Body of pancreas (tissue), 4 donors: ENCODE results near the gene STRADB.

Experiments
- CTCF ChIP-seq, 7 experiments: fragments of 450-650 bp in 4 of 7; fragments of 200-600 bp in 3 of 7; sonication (generic) in 3 of 7; IDR thresholded peaks; one replicate each; pipeline ENCODE4 v1.5.1; 2016 to 2019; ENCODE audit warnings: antibody characterized with exemption in 7 of 7
- POLR2A ChIP-seq, 3 donors: fragments of 450-650 bp; IDR thresholded peaks; one replicate each; pipeline ENCODE4 v1.6.1; 2016; ENCODE audit warnings: antibody characterized with exemption in 3 of 3, mild to moderate bottlenecking in 2 of 3

DNA sequence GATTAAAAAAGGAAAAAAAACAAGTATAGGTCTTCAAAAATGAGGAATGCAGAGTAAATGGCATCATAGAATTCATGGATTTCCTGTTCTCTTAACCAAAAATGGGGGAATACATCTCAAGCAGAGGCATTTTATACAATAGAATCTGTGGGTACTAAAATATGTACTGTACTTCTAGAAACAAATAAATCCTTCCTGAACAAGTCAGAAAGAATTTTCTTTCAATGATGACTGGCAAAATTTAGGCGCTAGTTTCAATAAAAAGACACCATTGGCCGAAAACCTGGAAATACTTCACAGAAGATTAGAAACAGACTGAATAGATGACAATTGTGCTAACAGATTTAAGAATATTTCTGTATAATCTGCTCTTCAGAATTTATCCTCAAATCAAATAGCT is 15.4 kb upstream of the STRADB start:
- TF ChIP-seq CTCF (IDR thresholded peaks at IDR 0.05) (no peak), POLR2A (IDR thresholded peaks at IDR 0.05) (no peak)
